Fibroblast of the aortic adventitia (primary cell): ENCODE measurements around the gene CDH12. TPM values are rescaled to one million over a fixed set of nuclear protein-coding genes. Genes with fewer than 3 reads are reported as not detected.

Source experiments
- DNase-seq: peaks from one replicate; pipeline ENCODE4 v3.0.0-alpha.2; 2010; ENCODE audit warnings: low read depth
- H3K4me3 ChIP-seq: 2 replicates; pipeline ENCODE4 v1.5.1; 2011; ENCODE audit warnings: low read depth, mild to moderate bottlenecking, control low read depth, low read length, moderate library complexity
- total RNA-seq: library from RNA; depleted of rRNA; stranded (reverse); fragments of >200 nt; gene quantifications from 2 replicates; pipeline ENCODE4 v1.2.3, GENCODE V29; 2012; ENCODE audit warnings: low replicate concordance
- TF ChIP-seq, protein P1 (sequence below): IDR thresholded peaks from 2 replicates; pipeline ENCODE4 v1.5.1; 2011; ENCODE audit warnings: mild to moderate bottlenecking, low read length, control low read depth, inconsistent platforms; ENCODE audit not compliant: insufficient read depth

The CDH12 gene
- total RNA-seq, 1 donor, result 0.09 TPM

DNA sequence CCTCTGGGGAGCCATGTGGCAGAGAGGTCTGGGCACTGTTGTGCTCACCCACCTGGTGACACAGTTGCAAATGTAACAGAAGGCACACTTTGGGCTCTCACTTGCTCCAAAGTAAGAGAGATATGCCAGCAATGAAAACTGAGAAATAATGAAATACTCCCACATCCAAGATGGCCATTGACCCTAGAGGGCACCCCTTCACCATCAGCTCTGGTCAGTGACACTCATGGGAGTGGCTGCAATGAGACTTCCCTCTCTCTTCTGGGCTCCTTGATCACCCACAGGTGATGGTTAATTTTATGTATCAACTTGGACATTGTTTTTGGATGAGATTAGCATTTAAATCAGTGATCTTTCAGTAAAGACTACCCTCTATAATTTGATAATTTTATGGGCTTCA, 248.4 kb downstream of the CDH12 start:
- TF ChIP-seq, protein P1, sequence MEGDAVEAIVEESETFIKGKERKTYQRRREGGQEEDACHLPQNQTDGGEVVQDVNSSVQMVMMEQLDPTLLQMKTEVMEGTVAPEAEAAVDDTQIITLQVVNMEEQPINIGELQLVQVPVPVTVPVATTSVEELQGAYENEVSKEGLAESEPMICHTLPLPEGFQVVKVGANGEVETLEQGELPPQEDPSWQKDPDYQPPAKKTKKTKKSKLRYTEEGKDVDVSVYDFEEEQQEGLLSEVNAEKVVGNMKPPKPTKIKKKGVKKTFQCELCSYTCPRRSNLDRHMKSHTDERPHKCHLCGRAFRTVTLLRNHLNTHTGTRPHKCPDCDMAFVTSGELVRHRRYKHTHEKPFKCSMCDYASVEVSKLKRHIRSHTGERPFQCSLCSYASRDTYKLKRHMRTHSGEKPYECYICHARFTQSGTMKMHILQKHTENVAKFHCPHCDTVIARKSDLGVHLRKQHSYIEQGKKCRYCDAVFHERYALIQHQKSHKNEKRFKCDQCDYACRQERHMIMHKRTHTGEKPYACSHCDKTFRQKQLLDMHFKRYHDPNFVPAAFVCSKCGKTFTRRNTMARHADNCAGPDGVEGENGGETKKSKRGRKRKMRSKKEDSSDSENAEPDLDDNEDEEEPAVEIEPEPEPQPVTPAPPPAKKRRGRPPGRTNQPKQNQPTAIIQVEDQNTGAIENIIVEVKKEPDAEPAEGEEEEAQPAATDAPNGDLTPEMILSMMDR, result no peak
- H3K4me3 ChIP-seq, result no peak overlapping the region
- DNase-seq, result no peak

DNA sequence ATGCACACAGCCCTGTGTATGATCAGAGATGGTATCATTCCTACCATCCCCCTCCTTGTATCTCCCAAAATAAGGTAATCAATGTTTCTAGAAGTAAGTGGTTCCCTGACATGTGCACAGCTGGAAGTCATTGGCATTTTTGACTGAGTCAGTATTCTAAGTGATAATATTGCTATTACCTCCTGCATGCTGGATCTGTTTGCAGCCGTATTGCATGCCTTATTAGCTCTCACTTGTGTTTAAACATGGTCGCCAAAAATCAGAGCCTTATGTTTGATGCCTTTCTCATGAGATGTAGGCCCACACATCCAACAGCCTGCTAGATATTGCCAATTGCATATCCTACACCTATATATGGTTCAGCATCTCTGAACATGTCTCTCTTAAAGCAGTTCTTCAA, 254.3 kb downstream of the CDH12 start:
- no peak for DNase-seq
- H3K4me3 ChIP-seq, result no peak overlapping the region
- TF ChIP-seq, protein P1, result no peak

DNA sequence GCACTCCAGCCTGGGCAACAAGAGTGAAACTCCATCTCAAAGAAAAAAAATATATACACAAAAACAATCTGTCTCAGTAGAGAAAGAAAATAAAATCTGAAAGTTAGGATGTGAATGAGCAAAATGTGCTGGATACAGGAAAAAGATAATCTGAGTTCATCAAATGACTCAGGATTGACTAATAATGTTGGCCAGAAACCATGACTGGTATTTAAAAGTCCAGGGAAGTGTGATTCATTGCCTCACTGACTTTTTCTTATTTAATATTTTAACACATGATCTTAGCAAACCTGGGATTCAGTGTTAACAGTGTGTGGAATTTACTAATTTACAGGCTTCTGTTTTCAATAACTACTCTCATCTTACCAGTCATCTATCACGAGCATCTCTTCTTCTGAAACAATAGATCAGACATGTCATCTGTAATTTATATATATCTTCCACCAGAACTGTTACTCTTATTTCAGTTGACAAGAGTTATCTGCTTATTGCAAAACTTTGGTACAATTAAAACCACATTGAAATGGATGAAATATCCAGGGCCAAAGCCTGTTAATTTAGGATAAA, 256.7 kb downstream of the CDH12 start:
- DNase-seq, result peak; percentile 79
- H3K4me3 ChIP-seq, result no peak overlapping the region
- TF ChIP-seq, protein P1, result no peak

DNA sequence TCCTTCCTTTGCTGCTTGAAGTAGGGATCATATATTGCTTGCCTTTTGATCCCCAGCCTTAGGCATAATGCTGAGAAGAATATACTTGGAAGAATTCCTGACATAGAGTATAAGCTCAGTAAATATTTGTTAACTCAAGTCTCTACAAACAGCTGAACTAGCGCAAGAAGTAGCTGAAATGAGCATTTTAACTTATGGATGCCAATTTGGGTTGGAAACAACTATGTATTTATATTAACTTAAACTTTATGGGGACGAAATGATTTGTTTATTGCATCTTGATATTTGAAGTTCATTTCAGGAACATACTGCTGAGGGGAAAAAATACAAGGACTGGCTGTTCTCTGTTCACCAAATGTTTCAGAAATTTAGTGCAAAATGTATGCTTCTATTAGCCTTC, 258.7 kb downstream of the CDH12 start:
- no peak overlapping the region for H3K4me3 ChIP-seq
- DNase-seq, result no peak
- TF ChIP-seq, protein P1, result no peak

DNA sequence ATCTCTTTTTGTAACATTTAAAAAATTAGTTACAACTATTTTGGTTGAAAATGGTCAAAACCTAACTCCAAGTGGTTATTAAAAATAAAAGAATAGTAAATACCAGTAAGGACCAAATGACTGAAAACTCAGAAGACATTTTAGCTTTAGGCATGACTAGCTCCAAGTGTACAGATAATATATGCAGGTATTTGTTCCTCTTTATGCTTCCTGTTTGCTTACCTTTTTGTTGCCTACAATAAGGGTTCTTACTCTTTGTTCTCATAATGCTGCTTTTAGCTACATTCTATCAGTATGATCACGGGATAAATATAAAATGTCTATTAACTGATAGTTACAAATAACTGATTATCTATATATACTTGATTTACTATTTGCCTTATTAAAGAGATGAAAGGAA, 259.6 kb downstream of the CDH12 start:
- DNase-seq, result no peak
- no peak overlapping the region for H3K4me3 ChIP-seq
- TF ChIP-seq, protein P1, result no peak

DNA sequence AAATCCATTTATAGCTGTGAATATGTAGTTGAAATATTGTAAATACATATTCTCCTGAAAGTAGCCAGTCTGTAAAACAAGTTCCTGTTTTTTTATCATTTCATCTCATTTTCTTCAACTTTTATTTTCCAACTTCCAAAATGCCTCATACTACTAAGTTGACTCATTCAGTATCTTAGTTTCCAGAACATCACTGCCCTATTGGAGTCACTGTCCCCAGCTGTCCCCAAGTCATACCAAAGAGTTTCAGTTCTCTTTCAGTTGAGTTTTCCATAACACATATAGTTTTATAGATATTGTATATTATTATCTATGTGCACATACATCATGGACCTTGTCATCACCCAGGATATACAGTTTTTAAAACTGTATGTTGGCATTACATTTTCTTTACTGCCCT, 261.7 kb downstream of the CDH12 start:
- TF ChIP-seq, protein P1, result no peak
- no peak for DNase-seq
- no peak overlapping the region for H3K4me3 ChIP-seq

DNA sequence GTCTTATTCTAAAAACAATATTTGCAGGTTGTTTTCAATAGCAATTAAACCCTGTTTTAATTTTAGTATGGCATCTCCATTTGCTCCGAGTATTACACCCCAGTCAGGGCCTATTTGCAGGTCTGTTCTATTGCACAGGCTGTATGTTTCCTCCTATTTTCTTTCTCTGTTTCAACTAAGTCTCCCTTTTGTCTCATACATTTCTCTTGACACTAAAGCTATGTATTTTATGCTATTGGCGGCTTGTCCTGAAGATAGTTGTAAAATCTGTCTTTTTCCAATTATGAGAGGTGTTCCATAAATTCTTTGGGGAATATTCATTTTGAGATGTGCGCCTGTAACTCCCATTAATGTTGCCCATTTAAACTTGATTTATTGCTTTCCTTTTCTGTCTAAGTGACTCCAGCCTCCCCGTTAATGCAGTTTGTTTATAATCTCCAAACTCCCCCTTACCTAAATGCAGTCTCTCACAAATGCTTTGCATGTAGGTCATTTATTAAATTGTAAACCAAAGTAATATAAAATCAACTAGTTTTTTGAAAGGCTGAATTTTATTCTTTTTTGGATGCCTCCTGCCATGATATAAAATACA, 262.4 kb downstream of the CDH12 start:
- no peak for DNase-seq
- H3K4me3 ChIP-seq, result no peak overlapping the region
- TF ChIP-seq, protein P1, result no peak
